NCI-H2196 treated with DMSO at 0.1 percent for 48 hours (cell line): ENCODE results near the gene ANLN.

ENCODE experiments used
- DNase-seq: peaks from one replicate; lab custom pipeline; 2025; ENCODE audit not compliant: unreplicated experiment; lab: John Stamatoyannopoulos, UW

The ANLN gene

GRCh38 chr7:36407636-36408550, 18.2 kb downstream of the ANLN start:
- no peak for DNase-seq

DNA sequence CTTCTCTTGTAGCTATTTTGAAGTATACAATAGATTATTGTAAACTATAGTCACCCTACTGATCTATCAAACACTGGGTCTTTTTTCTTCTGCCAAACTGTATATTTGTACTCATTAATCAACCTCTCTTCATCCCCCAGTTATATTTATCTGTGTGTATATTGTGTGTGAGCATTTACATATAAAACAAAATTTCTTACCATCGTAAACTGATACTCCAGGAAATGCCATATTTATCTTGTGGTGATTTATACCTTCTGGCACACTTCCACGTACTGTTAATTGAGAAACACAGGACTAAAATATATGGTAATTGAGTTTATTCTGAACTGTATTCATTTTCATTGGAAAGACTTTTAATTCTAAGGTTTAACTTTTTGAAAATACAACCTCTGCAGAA, 18.9 kb downstream of the ANLN start:
- DNase-seq = no peak

DNA sequence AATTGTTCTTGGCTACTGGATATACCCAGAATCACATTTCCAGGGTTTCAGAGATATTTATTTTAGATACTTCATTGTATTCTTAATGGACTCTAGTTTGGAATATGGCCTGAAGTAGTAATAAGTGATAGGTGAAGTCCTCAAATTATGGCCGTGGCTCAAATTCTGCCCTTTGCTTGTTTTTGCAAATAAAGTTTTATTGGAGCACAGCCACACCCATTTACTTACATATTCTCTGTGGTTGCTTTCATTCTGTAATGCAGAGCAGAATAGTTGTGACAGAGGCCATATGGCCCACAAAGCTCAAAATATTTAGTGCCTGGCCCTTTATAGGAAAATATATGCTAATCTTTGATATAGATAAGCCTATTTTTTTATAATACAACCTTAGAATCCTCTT, 19.5 kb downstream of the ANLN start:
- DNase-seq = no peak

DNA sequence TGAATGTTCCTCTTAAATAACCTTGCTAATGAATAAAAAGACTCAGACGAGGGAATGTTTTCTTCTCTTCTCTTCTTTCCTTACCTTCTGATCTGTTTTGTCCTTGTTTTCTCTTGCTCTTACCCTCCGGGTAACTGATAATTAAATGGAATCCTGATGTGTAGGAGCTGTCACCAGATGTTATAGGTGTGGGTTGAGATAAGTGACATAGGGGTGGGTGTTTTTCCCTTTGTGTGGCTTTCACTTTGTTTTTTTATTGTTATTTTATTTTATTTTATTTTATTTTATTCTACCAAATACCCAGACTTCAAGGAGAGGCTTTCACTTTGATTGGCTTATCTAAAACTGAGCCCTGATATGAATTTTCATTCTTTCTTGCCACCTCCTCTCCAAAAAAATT, 25.5 kb downstream of the ANLN start:
- DNase-seq = no peak

DNA sequence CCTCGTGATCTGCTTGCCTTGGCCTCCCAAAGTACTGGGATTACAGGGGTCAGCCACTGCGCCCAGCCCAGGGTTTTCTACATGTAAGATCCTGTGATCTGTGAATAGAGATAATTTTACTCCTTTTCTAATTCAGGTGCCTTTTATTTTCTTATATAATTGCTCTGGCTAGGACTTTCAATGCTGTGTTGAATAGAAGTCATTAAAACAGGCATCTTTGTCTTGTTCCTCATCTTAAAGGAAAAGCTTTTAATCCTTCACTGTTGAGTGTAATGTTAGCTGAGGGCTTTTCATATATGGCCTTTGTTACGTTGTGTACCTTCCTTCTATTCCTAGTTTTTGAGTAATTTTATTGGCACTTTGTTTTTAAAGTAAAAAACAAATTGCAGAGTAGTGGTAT, 26.6 kb downstream of the ANLN start:
- DNase-seq = no peak

DNA sequence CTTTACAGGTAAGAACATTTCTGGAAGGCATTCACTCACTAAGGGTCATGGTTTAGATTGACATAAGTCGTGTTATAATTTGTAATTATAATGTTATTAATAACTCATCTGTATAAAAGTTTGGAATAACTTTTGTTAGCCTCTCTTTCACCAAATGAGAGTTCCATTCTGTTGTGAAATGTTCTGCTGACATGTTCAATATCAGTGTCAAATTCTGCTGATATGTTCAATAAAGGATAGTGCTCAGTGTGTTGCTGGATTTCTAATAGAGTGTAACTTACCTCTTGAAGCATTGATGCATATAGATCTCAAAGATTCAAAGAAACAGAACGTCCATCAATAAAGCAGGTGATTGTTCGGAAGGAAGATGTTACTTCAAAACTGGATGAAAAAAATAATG, 30.6 kb downstream of the ANLN start:
- DNase-seq = no peak

- no peak for DNase-seq
These were observed 32.4 kb downstream of the ANLN start for GRCh38 chr7:36422072-36422471.

DNA sequence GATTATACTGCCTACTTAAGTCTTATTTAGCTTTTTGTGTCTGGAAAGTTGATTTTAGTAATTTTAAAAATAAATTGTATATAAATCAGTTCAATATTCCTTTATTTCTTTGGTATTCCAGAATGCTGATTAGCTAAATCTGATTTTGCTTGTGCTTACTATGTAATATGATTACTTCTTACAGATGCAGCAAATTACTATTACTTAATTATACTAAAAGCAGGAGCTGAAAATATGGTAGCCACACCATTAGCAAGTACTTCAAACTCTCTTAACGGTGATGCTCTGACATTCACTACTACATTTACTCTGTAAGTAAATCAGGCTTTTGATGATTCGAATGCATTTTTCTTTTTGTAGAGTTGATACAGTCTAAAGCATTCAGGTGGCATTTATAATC, 34.0 kb downstream of the ANLN start:
- no peak for DNase-seq

- no peak for DNase-seq
These were observed 40.5 kb downstream of the ANLN start for GRCh38 chr7:36430186-36430585.

- no peak for DNase-seq
These were observed 41.2 kb downstream of the ANLN start for GRCh38 chr7:36430881-36431280.

GRCh38 chr7:36438211-36438610, 48.5 kb downstream of the ANLN start:
- no peak for DNase-seq

- DNase-seq = no peak
These were observed 50.0 kb downstream of the ANLN start for GRCh38 chr7:36439624-36440023.

- DNase-seq = no peak
These were observed 51.2 kb downstream of the ANLN start for GRCh38 chr7:36440880-36441279.

DNA sequence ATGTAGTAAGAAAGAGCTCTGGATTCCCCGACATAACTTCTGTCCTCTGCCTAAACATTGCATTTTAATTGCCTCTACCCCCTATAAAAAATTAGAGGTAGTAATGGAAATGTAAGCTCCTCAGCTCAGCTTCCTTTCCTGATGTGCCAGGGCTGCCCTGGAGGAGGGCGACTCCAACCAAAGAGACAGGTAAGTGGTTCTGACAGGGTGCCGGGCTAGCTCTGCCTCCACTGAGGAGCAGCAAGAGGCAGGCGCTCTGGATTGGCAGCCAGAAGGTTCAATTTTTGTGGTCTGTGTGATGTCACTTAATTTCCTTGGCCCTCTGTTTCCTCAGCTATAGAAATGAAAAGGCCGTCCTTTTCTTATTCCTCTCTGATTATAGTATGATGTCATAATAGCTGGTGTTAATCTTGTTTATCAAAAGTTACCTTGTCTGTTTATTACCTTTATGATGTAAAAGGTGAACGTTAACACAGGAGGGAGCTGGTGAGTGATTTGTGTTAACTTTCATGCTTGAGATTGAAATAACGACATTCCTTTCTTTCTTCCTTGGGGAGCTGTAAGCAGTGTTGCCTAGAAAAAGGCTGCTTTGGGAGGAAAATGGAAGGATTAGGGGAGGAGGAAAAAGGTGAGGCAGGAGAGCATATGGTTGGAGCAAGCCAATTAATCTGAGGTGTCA, 51.8 kb downstream of the ANLN start:
- no peak for DNase-seq

- DNase-seq = no peak
These were observed 59.2 kb downstream of the ANLN start for GRCh38 chr7:36448781-36449379.

DNA sequence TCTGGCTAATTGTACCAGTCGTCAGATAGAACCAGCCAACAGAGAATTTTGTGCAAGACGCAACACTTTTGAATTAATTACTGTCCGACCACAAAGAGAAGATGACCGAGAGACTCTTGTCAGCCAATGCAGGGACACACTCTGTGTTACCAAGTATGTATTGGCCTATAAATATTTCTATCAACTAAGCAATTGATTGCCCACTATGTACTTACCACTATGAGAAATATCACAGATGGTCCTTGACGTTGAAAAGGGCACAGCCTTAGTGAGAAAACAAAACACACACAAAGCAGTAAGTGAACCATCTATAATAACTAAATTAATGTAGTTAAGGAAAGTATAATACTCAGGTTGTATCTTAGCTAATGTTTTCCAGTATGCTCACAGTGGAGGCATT, 60.0 kb downstream of the ANLN start:
- no peak for DNase-seq

- DNase-seq = no peak
These were observed 64.1 kb downstream of the ANLN start for GRCh38 chr7:36453769-36454168.

DNA sequence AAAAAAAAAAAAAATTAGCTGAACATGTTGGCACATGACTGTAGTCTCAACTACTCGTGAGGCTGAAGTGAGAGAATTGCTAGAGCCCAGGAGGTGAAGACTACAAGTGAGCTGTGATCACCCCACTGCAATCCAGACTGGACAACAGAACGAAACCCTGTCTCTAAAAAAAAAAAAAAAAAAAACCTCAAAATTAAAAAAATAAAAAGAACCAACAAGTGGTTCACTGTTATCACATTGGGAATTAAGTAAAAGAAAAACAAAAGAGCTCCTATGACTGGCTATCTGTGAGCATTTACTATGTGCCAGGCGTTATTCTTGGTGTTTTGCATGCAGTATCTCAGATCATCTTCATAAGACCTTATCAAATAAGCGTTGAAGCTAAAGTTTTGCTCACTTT, 66.0 kb downstream of the ANLN start:
- DNase-seq = no peak

DNA sequence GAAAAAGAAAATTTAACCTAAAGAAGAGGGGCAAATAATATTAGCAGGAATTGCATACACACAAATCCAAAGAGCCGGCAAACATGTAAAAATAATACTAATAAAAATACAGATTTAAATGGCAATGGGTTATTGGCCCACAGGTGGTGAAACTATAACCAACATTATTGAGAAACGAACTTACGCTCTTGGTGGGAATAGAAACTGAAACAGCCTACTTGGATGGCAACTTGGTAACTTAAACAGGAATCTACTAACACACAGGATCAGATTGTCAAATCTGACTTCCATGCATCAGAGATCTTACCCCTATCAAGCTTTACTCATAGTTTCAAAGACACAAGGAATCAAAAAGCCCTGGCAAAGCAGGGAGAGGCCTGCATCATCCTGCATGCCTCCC, 66.5 kb downstream of the ANLN start:
- DNase-seq = no peak

DNA sequence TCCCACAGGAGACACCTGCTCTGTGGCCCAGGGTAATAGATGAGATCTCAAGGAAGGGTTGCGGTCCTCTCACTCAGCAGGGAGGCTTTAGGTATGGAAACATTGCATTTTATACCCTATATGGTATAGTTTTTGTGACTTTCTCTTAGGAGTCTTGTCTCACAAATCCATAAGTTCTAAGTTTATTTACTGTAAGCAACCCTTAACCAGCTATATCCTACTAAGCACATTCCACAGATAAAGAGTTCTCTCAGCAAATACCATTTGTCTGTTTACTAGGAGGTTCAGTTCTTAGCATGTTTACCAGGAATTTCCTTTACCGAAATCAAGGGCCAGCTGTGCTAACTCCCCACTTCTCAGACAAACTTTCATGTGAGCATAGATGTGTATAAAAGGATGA, 66.9 kb downstream of the ANLN start:
- DNase-seq = no peak

DNA sequence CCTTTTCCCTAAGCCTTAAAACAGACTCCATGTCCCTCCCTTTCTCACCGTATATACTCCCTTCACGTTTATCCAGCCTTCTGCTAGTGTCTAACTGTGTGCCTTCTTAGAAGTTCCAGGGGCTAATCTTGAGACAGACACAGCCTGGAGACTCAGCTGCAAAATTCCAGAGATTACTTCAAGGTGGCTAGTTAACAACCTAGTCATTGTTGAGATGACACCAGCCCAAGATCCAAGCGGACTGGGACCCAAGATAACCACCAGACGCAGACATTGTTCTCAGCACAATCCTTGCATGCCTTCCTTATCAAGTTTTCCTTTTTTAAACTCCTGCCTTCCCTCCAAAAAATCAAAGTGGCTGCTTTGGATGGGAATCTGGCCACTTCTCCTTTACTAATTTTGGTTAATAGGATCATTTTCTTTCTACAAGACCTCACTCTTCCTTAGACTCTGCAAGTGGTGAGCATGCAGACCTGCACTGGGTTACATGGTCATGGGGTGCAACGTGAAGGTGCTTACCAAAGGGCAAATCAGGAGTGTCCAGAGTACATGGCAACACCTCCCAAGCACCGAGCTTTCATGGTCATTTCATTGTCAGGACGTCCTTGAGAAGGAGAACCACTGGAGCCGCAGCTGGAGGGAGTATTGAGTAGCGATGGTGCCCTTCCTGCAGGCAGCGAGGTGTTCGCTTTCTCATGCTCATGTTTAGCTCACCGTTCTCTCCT, 69.7 kb downstream of the ANLN start:
- no peak for DNase-seq
